ENCODE measurements around the gene KRT26.
A peak's percentile ranks its signal among the peaks of the same experiment; 100 is the strongest.

The KRT26 gene, protein sequence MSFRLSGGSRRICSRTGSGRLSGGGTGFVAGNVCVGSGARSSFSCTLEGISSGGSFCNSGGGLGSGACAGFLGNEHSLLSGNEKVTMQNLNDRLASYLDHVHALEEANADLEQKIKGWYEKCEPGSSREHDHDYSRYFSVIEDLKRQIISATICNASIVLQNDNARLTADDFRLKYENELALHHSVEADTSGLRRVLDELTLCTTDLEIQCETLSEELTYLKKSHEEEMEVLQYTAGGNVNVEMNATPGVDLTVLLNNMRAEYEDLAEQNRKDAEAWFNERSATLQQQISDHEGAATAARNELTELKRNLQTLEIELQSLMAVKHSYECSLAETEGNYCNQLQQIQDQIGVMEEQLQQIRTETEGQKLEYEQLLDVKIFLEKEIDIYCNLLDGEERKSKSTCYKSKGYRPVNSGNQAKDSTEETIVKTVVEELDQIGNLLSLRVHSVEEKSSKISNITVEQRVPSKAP

GRCh38 chr17:40772101-40772500 lies at the start of gene KRT26:
KRT26 (minus strand) TSS chr17:40772201; CDS start chr17:40772113, 88 bp downstream.
- TF ChIP-seq ZFX (IDR thresholded peaks at IDR 0.05; ENCODE audit: borderline replicate concordance) (no peak), CTCF (IDR thresholded peaks at IDR 0.05) (no peak)
- no peak within 1 kb of the TSS for H3K27ac ChIP-seq

- no peak overlapping the region for H3K27ac ChIP-seq
- TF ChIP-seq CTCF (IDR thresholded peaks at IDR 0.05): no peak
- no peak for TF ChIP-seq ZFX (IDR thresholded peaks at IDR 0.05; ENCODE audit: borderline replicate concordance)
Measured at GRCh38 chr17:40821536-40821935, 49.5 kb upstream of the KRT26 start.

DNA sequence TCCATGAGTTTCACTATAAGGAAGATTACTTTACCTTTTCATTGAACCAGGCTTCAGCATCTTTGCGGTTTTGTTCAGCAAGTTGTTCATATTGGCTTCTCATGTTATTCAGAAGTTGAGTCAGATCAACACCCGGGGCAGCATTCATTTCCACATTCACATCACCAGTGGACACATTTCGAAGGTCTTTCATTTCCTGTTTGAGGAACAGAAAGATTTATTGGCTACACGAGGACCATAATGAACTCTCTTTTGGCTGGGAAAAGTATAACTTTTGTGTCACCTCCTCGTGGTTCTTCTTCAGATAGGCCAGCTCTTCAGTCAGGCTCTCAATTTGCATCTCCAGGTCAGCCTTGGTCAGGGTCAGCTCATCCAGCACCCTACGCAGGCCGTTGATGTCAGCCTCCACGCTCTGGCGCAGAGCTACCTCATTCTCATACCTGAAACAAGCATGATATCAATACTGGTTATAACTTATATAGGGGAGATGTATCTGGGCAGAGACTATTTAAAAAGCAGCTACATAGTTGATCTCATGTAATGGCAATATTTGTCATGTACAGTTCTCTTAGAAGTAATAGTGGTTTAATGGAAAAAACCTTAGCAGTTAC lies 48.3 kb upstream of the KRT26 start:
- TF ChIP-seq CTCF (IDR thresholded peaks at IDR 0.05): no peak
- no peak for TF ChIP-seq ZFX (IDR thresholded peaks at IDR 0.05; ENCODE audit: borderline replicate concordance)
- H3K27ac ChIP-seq: no peak overlapping the region

GRCh38 chr17:40819528-40820125 lies 47.6 kb upstream of the KRT26 start:
- peak overlapping the region; percentile 81 for H3K27ac ChIP-seq
- TF ChIP-seq CTCF (IDR thresholded peaks at IDR 0.05) (no peak), ZFX (IDR thresholded peaks at IDR 0.05; ENCODE audit: borderline replicate concordance) (no peak)

GRCh38 chr17:40818733-40819527 lies 46.9 kb upstream of the KRT26 start:
- peak overlapping the region; percentile 81 for H3K27ac ChIP-seq

GRCh38 chr17:40818343-40818732 lies 46.3 kb upstream of the KRT26 start:
- TF ChIP-seq ZFX (IDR thresholded peaks at IDR 0.05; ENCODE audit: borderline replicate concordance): no peak
- TF ChIP-seq CTCF (IDR thresholded peaks at IDR 0.05): no peak
- peak overlapping the region; percentile 81 for H3K27ac ChIP-seq

More at GRCh38 chr17:40818733-40819527, 46.9 kb upstream of the KRT26 start:
- no peak for TF ChIP-seq ZFX (IDR thresholded peaks at IDR 0.05; ENCODE audit: borderline replicate concordance)
- no peak for TF ChIP-seq CTCF (IDR thresholded peaks at IDR 0.05)

Measured in 22Rv1 (cell line).